H9 (cell line): Measurements from ENCODE around the gene PRDM5. TPM values are rescaled to one million over a fixed set of nuclear protein-coding genes. Genes with fewer than 3 reads are reported as not detected.

Experiments
- DNase-seq: peaks from one replicate; pipeline ENCODE4 v3.0.0-alpha.2; 2017
- H2AFZ ChIP-seq: one replicate; pipeline ENCODE4 v1.6.1; 2013; ENCODE audit warnings: mild to moderate bottlenecking, low read length, control low read depth, moderate library complexity
- H2AK5ac ChIP-seq: 2 replicates; pipeline ENCODE4 v1.6.1; 2013; ENCODE audit warnings: low read length, control low read depth, mixed read lengths; ENCODE audit not compliant: insufficient read length
- H2BK120ac ChIP-seq: one replicate; pipeline ENCODE4 v1.6.1; 2013; ENCODE audit warnings: low read depth, mild to moderate bottlenecking, low read length, control low read depth, inconsistent platforms; ENCODE audit not compliant: poor library complexity, severe bottlenecking
- H2BK12ac ChIP-seq: 2 replicates; pipeline ENCODE4 v1.6.1; 2013; ENCODE audit warnings: low read length, control low read depth, mixed read lengths, low read depth; ENCODE audit not compliant: insufficient read length
- H2BK15ac ChIP-seq: 2 replicates; pipeline ENCODE4 v1.6.1; 2013; ENCODE audit warnings: low read depth, low read length, control low read depth
- H2BK20ac ChIP-seq: one replicate; pipeline ENCODE4 v1.6.1; 2013; ENCODE audit warnings: low read depth, mild to moderate bottlenecking, low read length, control low read depth, inconsistent platforms; ENCODE audit not compliant: poor library complexity, severe bottlenecking
- H2BK5ac ChIP-seq: 2 replicates; pipeline ENCODE4 v1.6.1; 2013; ENCODE audit warnings: low read length, control low read depth, mixed read lengths; ENCODE audit not compliant: insufficient read length
- H3K14ac ChIP-seq: 2 replicates; pipeline ENCODE4 v1.6.1; 2013; ENCODE audit warnings: low read length, control low read depth; ENCODE audit not compliant: insufficient read depth
- H3K18ac ChIP-seq: 2 replicates; pipeline ENCODE4 v1.6.1; 2013; ENCODE audit warnings: low read depth, mild to moderate bottlenecking, mixed read lengths, low read length, control low read depth; ENCODE audit not compliant: insufficient read length
- H3K23ac ChIP-seq: 2 replicates; pipeline ENCODE4 v1.6.1; 2013; ENCODE audit warnings: low read length, control low read depth, mixed read lengths, low read depth; ENCODE audit not compliant: insufficient read length
- H3K23me2 ChIP-seq: 2 replicates; pipeline ENCODE4 v1.6.1; 2013; ENCODE audit warnings: low read depth, mild to moderate bottlenecking, mixed read lengths, low read length, control low read depth; ENCODE audit not compliant: insufficient read length, poor library complexity, severe bottlenecking
- H3K27ac ChIP-seq: 2 replicates; pipeline ENCODE4 v1.5.1; 2013; ENCODE audit warnings: low read length, control low read depth, mixed read lengths, low read depth; ENCODE audit not compliant: insufficient read length
- H3K27me3 ChIP-seq: 2 replicates; pipeline ENCODE4 v1.6.1; 2013; ENCODE audit warnings: low read length, control low read depth, inconsistent platforms; ENCODE audit not compliant: insufficient read depth
- H3K4ac ChIP-seq: 2 replicates; pipeline ENCODE4 v1.6.1; 2013; ENCODE audit warnings: low read depth, mild to moderate bottlenecking, control low read depth, inconsistent platforms, low read length, moderate library complexity
- H3K4me1 ChIP-seq: 2 replicates; pipeline ENCODE4 v1.6.1; 2013; ENCODE audit warnings: low read length, control low read depth, inconsistent platforms; ENCODE audit not compliant: insufficient read depth
- H3K4me2 ChIP-seq: 2 replicates; pipeline ENCODE4 v1.6.1; 2013; ENCODE audit warnings: low read length, control low read depth, mixed read lengths; ENCODE audit not compliant: insufficient read length, insufficient read depth
- H3K56ac ChIP-seq: 2 replicates; pipeline ENCODE4 v1.6.1; 2013; ENCODE audit warnings: low read depth, mild to moderate bottlenecking, mixed read lengths, low read length, control low read depth; ENCODE audit not compliant: insufficient read length
- H3K79me1 ChIP-seq: 2 replicates; pipeline ENCODE4 v1.6.1; 2013; ENCODE audit warnings: low read depth, mild to moderate bottlenecking, moderate library complexity, low read length, control low read depth, inconsistent platforms; ENCODE audit not compliant: insufficient read depth, poor library complexity, severe bottlenecking
- H3K79me2 ChIP-seq: 2 replicates; pipeline ENCODE4 v1.6.1; 2013; ENCODE audit warnings: low read length, control low read depth, inconsistent platforms; ENCODE audit not compliant: insufficient read depth
- H3K9ac ChIP-seq: 2 replicates; pipeline ENCODE4 v1.6.1; 2013; ENCODE audit warnings: low read length, control low read depth, mixed read lengths; ENCODE audit not compliant: insufficient read length; ENCODE audit errors: extremely low read depth
- H3K9me3 ChIP-seq: one replicate; pipeline ENCODE4 v1.6.1; 2013; ENCODE audit warnings: low read depth, low read length, inconsistent platforms; ENCODE audit not compliant: control insufficient read depth
- H3T11ph ChIP-seq: one replicate; pipeline ENCODE4 v1.6.1; 2013; ENCODE audit warnings: mild to moderate bottlenecking, low read length, control low read depth, inconsistent platforms
- H4K20me1 ChIP-seq: one replicate; pipeline ENCODE4 v1.6.1; 2013; ENCODE audit not compliant: control insufficient read depth, insufficient read length, insufficient read depth
- H4K5ac ChIP-seq: 2 replicates; pipeline ENCODE4 v1.6.1; 2013; ENCODE audit warnings: low read depth, mild to moderate bottlenecking, mixed read lengths, low read length, control low read depth; ENCODE audit not compliant: insufficient read length
- H4K8ac ChIP-seq: replicated peaks from 2 replicates; pipeline ENCODE4 v1.6.1; 2013; ENCODE audit warnings: low read length, control low read depth, mixed read lengths, low read depth; ENCODE audit not compliant: insufficient read length
- H4K91ac ChIP-seq: 2 replicates; pipeline ENCODE4 v1.6.1; 2013; ENCODE audit warnings: low read depth, mild to moderate bottlenecking, moderate library complexity, mixed read lengths, low read length, control low read depth; ENCODE audit not compliant: insufficient read length
- H3K27ac Mint-ChIP-seq, 3 experiments: 2 replicates in 2 of 3; 3 replicates in 1 of 3; pipeline ENCODE4 v1.8.0; 2020 to 2021; ENCODE audit warnings: mixed read lengths in 3 of 3, mild to moderate bottlenecking in 1 of 3, moderate library complexity in 1 of 3
- H3K27me3 Mint-ChIP-seq: 2 replicates; pipeline ENCODE4 v1.8.0; 2021; ENCODE audit warnings: low read depth, mild to moderate bottlenecking, moderate library complexity, mixed read lengths
- H3K36me3 Mint-ChIP-seq, 3 experiments: 2 replicates in 2 of 3; 3 replicates in 1 of 3; pipeline ENCODE4 v1.8.0; 2020 to 2021; ENCODE audit warnings: low read depth in 3 of 3, mixed read lengths in 3 of 3; ENCODE audit not compliant: insufficient read depth in 1 of 3
- H3K4me1 Mint-ChIP-seq, 2 experiments: 2 replicates each; pipeline ENCODE4 v1.8.0; 2020; ENCODE audit warnings: mixed read lengths in 2 of 2
- H3K4me3 Mint-ChIP-seq, 2 experiments: 2 replicates in 1 of 2; 3 replicates in 1 of 2; pipeline ENCODE4 v1.8.0; 2020 to 2021; ENCODE audit warnings: mild to moderate bottlenecking in 2 of 2, mixed read lengths in 2 of 2, moderate library complexity in 1 of 2
- H3K9me3 Mint-ChIP-seq, 2 experiments: 2 replicates in 1 of 2; 3 replicates in 1 of 2; pipeline ENCODE4 v1.8.0; 2020; ENCODE audit warnings: mild to moderate bottlenecking in 2 of 2, mixed read lengths in 2 of 2, moderate library complexity in 1 of 2
- WGBS: extraction: QIAGEN DNeasy Blood & Tissue Kit; methylation state at CpG from one replicate; pipeline ENCODE4 v1.1.7; 2013; ENCODE audit warnings: missing lambda C conversion rate, low lambda C conversion rate, mixed read lengths; ENCODE audit not compliant: insufficient read length; ENCODE audit errors: extremely low coverage; 5-methylcytosine and 5-hydroxymethylcytosine counted together
- total RNA-seq: library from RNA; stranded (reverse); gene quantifications from 2 replicates; pipeline ENCODE4 v1.2.1, GENCODE V29; 2021
- TF ChIP-seq, protein P1 (sequence below): fragments of 200-600 bp; sonication (generic); conservative IDR thresholded peaks from 3 replicates; pipeline ENCODE4 v1.8.0; 2021; ENCODE audit warnings: antibody characterized with exemption, mild to moderate bottlenecking

PRDM5 gene
- total RNA-seq, 1 experiment from 2014 or later: 21.7 TPM

DNA sequence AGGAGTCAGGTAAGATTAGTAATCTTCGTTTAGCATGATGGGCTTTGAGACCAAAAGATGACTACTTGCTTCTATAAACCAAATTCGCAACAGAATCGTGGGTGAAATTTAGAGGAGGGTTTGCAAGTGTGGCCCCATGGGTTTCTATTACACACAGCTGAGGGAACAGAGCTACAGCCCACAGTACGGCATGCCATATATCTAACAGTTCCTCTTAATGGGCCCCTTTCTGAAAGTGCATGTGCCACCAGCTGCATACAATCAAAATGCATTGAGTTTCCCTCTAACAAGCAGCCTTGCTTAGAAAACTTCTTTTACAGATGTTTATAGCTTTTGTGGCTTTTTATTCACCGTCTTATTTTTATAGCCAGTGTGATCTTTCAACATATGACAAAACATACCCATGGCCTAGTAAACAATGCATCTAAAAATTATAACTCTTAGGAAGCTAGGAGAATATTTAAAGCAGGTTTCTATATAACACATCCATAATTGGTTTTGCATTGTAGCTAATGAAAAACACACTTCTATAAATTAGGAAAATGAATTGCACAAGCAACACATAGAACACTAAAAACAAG is 202.1 kb downstream of the PRDM5 start:
- Histone ChIP-seq H3K27ac (no peak overlapping the region), H2BK15ac (no peak overlapping the region), H2BK120ac (no peak overlapping the region), H4K8ac (no peak overlapping the region), H3K18ac (no peak overlapping the region), H3K79me2 (no peaks in the 10 kb centered on the region), H3K4me2 (no peak overlapping the region), H3K23ac (no peak overlapping the region), H3K23me2 (no peaks in the 10 kb centered on the region), H3K4me1 (no peaks in the 10 kb centered on the region; the same call in 1 of the 2 replicates), H4K91ac (no peak overlapping the region), H3T11ph (no peak overlapping the region), H4K5ac (no peak overlapping the region), H4K20me1 (no peaks in the 10 kb centered on the region), H2BK5ac (no peak overlapping the region), H3K14ac (no peak overlapping the region), H2BK12ac (no peak overlapping the region), H3K9me3 (no peaks in the 10 kb centered on the region), H2AK5ac (no peak overlapping the region), H2BK20ac (no peak overlapping the region), H3K56ac (no peak overlapping the region), H2AFZ (no peak overlapping the region), H3K4ac (no peak overlapping the region), H3K27me3 (no peaks in the 10 kb centered on the region), H3K79me1 (no peaks in the 10 kb centered on the region), H3K9ac (no peak overlapping the region)
- H3K36me3 Mint-ChIP-seq: no peaks in the 10 kb centered on the region; a peak in 1 of 7 replicates
- H3K4me3 Mint-ChIP-seq: no peak overlapping the region
- H3K4me1 Mint-ChIP-seq: peaks cover 31 to 32% of the 10 kb centered on the region in 2 experiments
- TF ChIP-seq, protein P1, sequence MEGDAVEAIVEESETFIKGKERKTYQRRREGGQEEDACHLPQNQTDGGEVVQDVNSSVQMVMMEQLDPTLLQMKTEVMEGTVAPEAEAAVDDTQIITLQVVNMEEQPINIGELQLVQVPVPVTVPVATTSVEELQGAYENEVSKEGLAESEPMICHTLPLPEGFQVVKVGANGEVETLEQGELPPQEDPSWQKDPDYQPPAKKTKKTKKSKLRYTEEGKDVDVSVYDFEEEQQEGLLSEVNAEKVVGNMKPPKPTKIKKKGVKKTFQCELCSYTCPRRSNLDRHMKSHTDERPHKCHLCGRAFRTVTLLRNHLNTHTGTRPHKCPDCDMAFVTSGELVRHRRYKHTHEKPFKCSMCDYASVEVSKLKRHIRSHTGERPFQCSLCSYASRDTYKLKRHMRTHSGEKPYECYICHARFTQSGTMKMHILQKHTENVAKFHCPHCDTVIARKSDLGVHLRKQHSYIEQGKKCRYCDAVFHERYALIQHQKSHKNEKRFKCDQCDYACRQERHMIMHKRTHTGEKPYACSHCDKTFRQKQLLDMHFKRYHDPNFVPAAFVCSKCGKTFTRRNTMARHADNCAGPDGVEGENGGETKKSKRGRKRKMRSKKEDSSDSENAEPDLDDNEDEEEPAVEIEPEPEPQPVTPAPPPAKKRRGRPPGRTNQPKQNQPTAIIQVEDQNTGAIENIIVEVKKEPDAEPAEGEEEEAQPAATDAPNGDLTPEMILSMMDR: no peak
- no peak for DNase-seq
- 0 out of 7 replicates have a peak overlapping the region, but pooled peaks of 1 of the 3 experiments have one; percentile 34 for H3K27ac Mint-ChIP-seq
- WGBS: no CpG with 5 or more reads among the region's 5 CpGs
- no peaks in the 10 kb centered on the region; a peak in 1 of 5 replicates for H3K9me3 Mint-ChIP-seq
- no peaks in the 10 kb centered on the region for H3K27me3 Mint-ChIP-seq
